Stimulated activated CD8-positive, alpha-beta memory T cell treated with anti-CD3 and anti-CD28 coated beads, Interleukin-4, amount 100 ng/mL, for 1 hour (primary cell): ENCODE results near the gene TNS3.

Source experiments
- DNase-seq, 2 donors: peaks; one replicate each; pipeline ENCODE4 v3.0.0-alpha.2; 2020; ENCODE audit warnings: low read depth in 2 of 2, low spot score in 1 of 2

Gene TNS3

GRCh38 chr7:47411901-47412300, 170.0 kb downstream of the TNS3 start:
- DNase-seq, result no peak

GRCh38 chr7:47411281-47411869, 170.5 kb downstream of the TNS3 start:
- DNase-seq, result no peak

GRCh38 chr7:47408675-47409074, 173.2 kb downstream of the TNS3 start:
- DNase-seq, result no peak

GRCh38 chr7:47407821-47408674, 173.9 kb downstream of the TNS3 start:
- DNase-seq, result no peak

GRCh38 chr7:47407136-47407535, 174.8 kb downstream of the TNS3 start:
- DNase-seq, result no peak

- no peak for DNase-seq
Measured at GRCh38 chr7:47406801-47407129, 175.1 kb downstream of the TNS3 start.

- no peak for DNase-seq
Measured at GRCh38 chr7:47405921-47406800, 175.8 kb downstream of the TNS3 start.

- no peak for DNase-seq
Measured at GRCh38 chr7:47405286-47405904, 176.5 kb downstream of the TNS3 start.

GRCh38 chr7:47404010-47404409, 177.9 kb downstream of the TNS3 start:
- no peak for DNase-seq

GRCh38 chr7:47402941-47403866, 178.7 kb downstream of the TNS3 start:
- no peak for DNase-seq

GRCh38 chr7:47401611-47402570, 180.0 kb downstream of the TNS3 start:
- no peak for DNase-seq

GRCh38 chr7:47400741-47401206, 181.1 kb downstream of the TNS3 start:
- no peak for DNase-seq

- DNase-seq, result no peak
Measured at GRCh38 chr7:47400001-47400400, 181.9 kb downstream of the TNS3 start.

GRCh38 chr7:47394751-47395252, 187.1 kb downstream of the TNS3 start:
- no peak for DNase-seq

GRCh38 chr7:47394216-47394615, 187.7 kb downstream of the TNS3 start:
- DNase-seq, result no peak

- DNase-seq, result no peak
Measured at GRCh38 chr7:47393406-47393805, 188.5 kb downstream of the TNS3 start.

GRCh38 chr7:47392241-47392759, 189.6 kb downstream of the TNS3 start:
- DNase-seq, result no peak

GRCh38 chr7:47391726-47392125, 190.2 kb downstream of the TNS3 start:
- no peak for DNase-seq

- no peak for DNase-seq
Measured at GRCh38 chr7:47390914-47391313, 191.0 kb downstream of the TNS3 start.
